Aorta (tissue), 5 donors: ENCODE data around the gene CNPPD1. TPM values are rescaled to one million over a fixed set of nuclear protein-coding genes. Genes with fewer than 3 reads are reported as not detected.

Experiments
- ATAC-seq: fragments of 200-7000 bp; cut with Tn5 transposase; one replicate; pipeline ENCODE4 v1.9.1; 2022; ENCODE audit warnings: moderate library complexity; ENCODE audit not compliant: low FRiP score
- DNase-seq, 2 donors: peaks; one replicate each; pipeline ENCODE4 v3.0.0-alpha.2; 2020
- H3K27ac ChIP-seq, 2 donors: one replicate each; pipeline ENCODE4 v1.5.1; 2013; ENCODE audit warnings: low read length in 2 of 2, mild to moderate bottlenecking in 2 of 2, moderate library complexity in 2 of 2, control low read depth in 1 of 2, inconsistent platforms in 1 of 2, low read depth in 1 of 2
- H3K27me3 ChIP-seq, 2 donors: one replicate each; pipeline ENCODE4 v1.6.1; 2013; ENCODE audit warnings: control low read depth in 1 of 2, low read length in 1 of 2, mild to moderate bottlenecking in 1 of 2, moderate library complexity in 1 of 2; ENCODE audit not compliant: insufficient read depth in 2 of 2, control insufficient read depth in 1 of 2
- H3K36me3 ChIP-seq, 2 donors: one replicate each; pipeline ENCODE4 v1.6.1; 2013; ENCODE audit warnings: control low read depth in 1 of 2, low read length in 1 of 2, mild to moderate bottlenecking in 1 of 2; ENCODE audit not compliant: insufficient read depth in 2 of 2, control insufficient read depth in 1 of 2
- H3K4me1 ChIP-seq, 2 donors: one replicate each; pipeline ENCODE4 v1.6.1; 2013; ENCODE audit warnings: low read length in 2 of 2, control low read depth in 1 of 2, mild to moderate bottlenecking in 1 of 2, moderate library complexity in 1 of 2; ENCODE audit not compliant: insufficient read depth in 2 of 2, control insufficient read depth in 1 of 2
- H3K4me3 ChIP-seq, 2 donors: one replicate each; pipeline ENCODE4 v1.5.1; 2013; ENCODE audit warnings: low read length in 2 of 2, control low read depth in 1 of 2, mild to moderate bottlenecking in 1 of 2
- H3K9me3 ChIP-seq: one replicate; pipeline ENCODE4 v1.6.1; 2013; ENCODE audit warnings: mild to moderate bottlenecking, low read length; ENCODE audit not compliant: control insufficient read depth
- WGBS, 2 donors: extraction: QIAGEN DNeasy Blood & Tissue Kit; methylation state at CpG; one replicate each; pipeline ENCODE4 v1.1.7; 2013; 5-methylcytosine and 5-hydroxymethylcytosine counted together
- intact Hi-C, 2 donors: fragments of 100-400 bp; cut with DNase I; formaldehyde crosslinking; loops; one replicate each; pipeline versions ENCODE4 v1.14.2 to v1.15.0; 2022
- polyA plus RNA-seq, 2 donors: library from polyadenylated mRNA; stranded (reverse); fragments of 200-250 nt; gene quantifications; one replicate each; pipeline ENCODE4 v1.2.3, GENCODE V29; 2013
- total RNA-seq, 2 donors: library from RNA; stranded (reverse); fragmentation: NEBNext Ultra II Directional; extraction: Animal tissue kit (Norgen Biotek cat#: 25700); gene quantifications; one replicate each; pipeline ENCODE4 v1.2.1, GENCODE V29; 2021
- donor health status: healthy with polysubstance abuse.
- donor health status: Bipolar disorder and iron deficiency.
- donor health status: DM: no; HTN: no; CAD: no.
- donor health status: DM: no; HTN: no; CAD: no.
- donor health status: DM: yes; HTN: yes; CAD: no.

Gene CNPPD1
- total and polyA plus RNA-seq, 4 donors = 23.9 to 52.3 (median 43.5) TPM

- ATAC-seq = no peak
- intact Hi-C loops = no loop called here
- no peak overlapping the region for H3K4me3 ChIP-seq
- H3K9me3 ChIP-seq = no peaks in the 10 kb centered on the region
- H3K36me3 ChIP-seq = peaks cover 0 to 10% of the 10 kb centered on the region in 2 donors
- WGBS, 2 donors = 95 to 96% methylated on average over 2 of the region's 2 CpGs
- H3K27me3 ChIP-seq = no peaks in the 10 kb centered on the region
- H3K4me1 ChIP-seq = no peaks in the 10 kb centered on the region
- H3K27ac ChIP-seq = no peak overlapping the region
- DNase-seq = no peak
Observed at GRCh38 chr2:219184121-219184520, 7.4 kb upstream of the CNPPD1 start.

GRCh38 chr2:219183151-219183772 is 6.5 kb upstream of the CNPPD1 start:
- DNase-seq (no peak), ATAC-seq (no peak)
- Histone ChIP-seq H3K4me1 (peaks cover 0 to 3% of the 10 kb centered on the region in 2 donors), H3K4me3 (no peak overlapping the region), H3K27ac (no peak overlapping the region), H3K36me3 (peaks cover 0 to 10% of the 10 kb centered on the region in 2 donors), H3K9me3 (no peaks in the 10 kb centered on the region), H3K27me3 (no peaks in the 10 kb centered on the region)
- 92 to 95% methylated on average over 6 of the region's 6 CpGs for WGBS, 2 donors
- intact Hi-C loops = no loop called here

- Histone ChIP-seq H3K36me3 (peaks cover 0 to 10% of the 10 kb centered on the region in 2 donors), H3K4me1 (peaks cover 0 to 3% of the 10 kb centered on the region in 2 donors), H3K27me3 (no peaks in the 10 kb centered on the region), H3K9me3 (no peaks in the 10 kb centered on the region), H3K4me3 (no peak overlapping the region), H3K27ac (no peak overlapping the region)
- intact Hi-C loops = no loop called here
- no peak for ATAC-seq
- WGBS, 2 donors = 77 to 80% methylated on average over 8 of the region's 8 CpGs
- DNase-seq = peak in 1 of 2 donors; percentile 58
Observed at GRCh38 chr2:219182331-219183150, 5.8 kb upstream of the CNPPD1 start.

GRCh38 chr2:219181531-219181930 is 4.8 kb upstream of the CNPPD1 start:
- Histone ChIP-seq H3K27ac (no peak overlapping the region), H3K9me3 (no peaks in the 10 kb centered on the region), H3K27me3 (no peaks in the 10 kb centered on the region), H3K36me3 (peaks cover 0 to 10% of the 10 kb centered on the region in 2 donors), H3K4me1 (peaks cover 0 to 3% of the 10 kb centered on the region in 2 donors), H3K4me3 (no peak overlapping the region)
- ATAC-seq (no peak), DNase-seq (no peak)
- WGBS, 2 donors = 88 to 97% methylated on average over 6 of the region's 6 CpGs
- intact Hi-C loops = no loop called here

GRCh38 chr2:219180961-219181360 is 4.2 kb upstream of the CNPPD1 start:
- intact Hi-C loops = no loop called here
- H3K4me3 ChIP-seq = no peak overlapping the region
- H3K9me3 ChIP-seq = no peaks in the 10 kb centered on the region
- ATAC-seq (no peak), DNase-seq (no peak)
- no peak overlapping the region for H3K27ac ChIP-seq
- H3K36me3 ChIP-seq = peaks cover 0 to 10% of the 10 kb centered on the region in 2 donors
- WGBS, 2 donors = 90 to 91% methylated on average over 5 of the region's 5 CpGs
- H3K4me1 ChIP-seq = peaks cover 0 to 3% of the 10 kb centered on the region in 2 donors
- H3K27me3 ChIP-seq = no peaks in the 10 kb centered on the region

GRCh38 chr2:219179601-219180465 is 3.1 kb upstream of the CNPPD1 start:
- WGBS, 2 donors = 91 to 95% methylated on average over 9 of the region's 9 CpGs
- no peak overlapping the region for H3K27ac ChIP-seq
- peaks cover 0 to 10% of the 10 kb centered on the region in 2 donors for H3K36me3 ChIP-seq
- no peaks in the 10 kb centered on the region for H3K27me3 ChIP-seq
- H3K4me3 ChIP-seq = no peak overlapping the region
- H3K4me1 ChIP-seq = peaks cover 0 to 3% of the 10 kb centered on the region in 2 donors
- ATAC-seq (no peak), DNase-seq (no peak)
- no peaks in the 10 kb centered on the region for H3K9me3 ChIP-seq
- intact Hi-C loops = loop anchor here (5.0 to 10.0 kb wide), 3 partner anchors 47 to 207 kb away; partner anchors contain the start of genes DNPEP (in 2 of the 2), ANKZF1 (in 1 of the 2) and ATG9A (in 1 of the 2)

GRCh38 chr2:219178377-219179175 is 1.9 kb upstream of the CNPPD1 start:
- intact Hi-C loops = loop anchor here (1.0 to 10.0 kb wide), 4 partner anchors 28 to 209 kb away; partner anchors contain the start of genes DNPEP (in 2 of the 2), ANKZF1 (in 1 of the 2), ATG9A (in 1 of the 2) and ZFAND2B (in 1 of the 2)
- Histone ChIP-seq H3K4me1 (peaks cover 0 to 3% of the 10 kb centered on the region in 2 donors), H3K27me3 (no peaks in the 10 kb centered on the region), H3K9me3 (no peaks in the 10 kb centered on the region), H3K36me3 (peaks cover 0 to 10% of the 10 kb centered on the region in 2 donors), H3K27ac (peak overlapping the region in 1 of 2 donors; percentile 87), H3K4me3 (peak overlapping the region; percentile 85 to 90)
- DNase-seq = peak; percentile 71 to 88
- ATAC-seq = peak; percentile 0
- 4 to 5% methylated on average over 35 to 45 of the region's 45 CpGs for WGBS, 2 donors
